Thymus (tissue), 11 donors: ENCODE results near the gene CD22. TPM values are rescaled to one million over a fixed set of nuclear protein-coding genes. Genes with fewer than 3 reads are reported as not detected.

ENCODE experiments used
- DNase-seq, 9 donors: peaks; one replicate each; pipeline ENCODE4 v3.0.0-alpha.2; 2013; ENCODE audit warnings: low spot score in 9 of 9, low read depth in 6 of 9, missing footprints in 1 of 9
- H3K27ac ChIP-seq, 2 donors: one replicate each; pipeline ENCODE4 v1.5.1; 2013; ENCODE audit warnings: control low read depth in 1 of 2, low read depth in 1 of 2, low read length in 1 of 2, mild to moderate bottlenecking in 1 of 2, moderate library complexity in 1 of 2
- H3K27me3 ChIP-seq, 2 donors: one replicate each; pipeline ENCODE4 v1.5.1; 2013; ENCODE audit warnings: low read length in 1 of 2; ENCODE audit not compliant: control insufficient read depth in 2 of 2, insufficient read depth in 1 of 2
- H3K36me3 ChIP-seq, 2 donors: one replicate each; pipeline ENCODE4 v1.5.1; 2013; ENCODE audit warnings: low read length in 1 of 2, mild to moderate bottlenecking in 1 of 2, moderate library complexity in 1 of 2; ENCODE audit not compliant: control insufficient read depth in 2 of 2, insufficient read depth in 2 of 2
- H3K4me1 ChIP-seq, 2 donors: one replicate each; pipeline ENCODE4 v1.5.1; 2013; ENCODE audit warnings: low read length in 2 of 2; ENCODE audit not compliant: control insufficient read depth in 2 of 2, insufficient read depth in 2 of 2
- H3K4me3 ChIP-seq, 2 donors: one replicate each; pipeline ENCODE4 v1.5.1; 2013; ENCODE audit warnings: low read length in 2 of 2, control low read depth in 1 of 2, mild to moderate bottlenecking in 1 of 2
- H3K9me3 ChIP-seq, 2 donors: one replicate each; pipeline ENCODE4 v1.5.1; 2013; ENCODE audit warnings: low read length in 1 of 2, mild to moderate bottlenecking in 1 of 2; ENCODE audit not compliant: control insufficient read depth in 2 of 2, insufficient read depth in 1 of 2
- WGBS: extraction: QIAGEN DNeasy Blood & Tissue Kit; methylation state at CpG from one replicate; pipeline ENCODE4 v1.1.7; 2013; 5-methylcytosine and 5-hydroxymethylcytosine counted together
- polyA plus RNA-seq: library from polyadenylated mRNA; stranded (reverse); fragments of 200-250 nt; gene quantifications from one replicate; pipeline ENCODE4 v1.2.3, GENCODE V29; 2013
- total RNA-seq: library from RNA; stranded (reverse); fragments of 120-200 nt; gene quantifications from one replicate; pipeline ENCODE4 v1.2.4, GENCODE V29; 2013
- donor health status: healthy.

Gene CD22
- total and polyA plus RNA-seq, 2 donors = 1.7 to 12.3 TPM

DNA sequence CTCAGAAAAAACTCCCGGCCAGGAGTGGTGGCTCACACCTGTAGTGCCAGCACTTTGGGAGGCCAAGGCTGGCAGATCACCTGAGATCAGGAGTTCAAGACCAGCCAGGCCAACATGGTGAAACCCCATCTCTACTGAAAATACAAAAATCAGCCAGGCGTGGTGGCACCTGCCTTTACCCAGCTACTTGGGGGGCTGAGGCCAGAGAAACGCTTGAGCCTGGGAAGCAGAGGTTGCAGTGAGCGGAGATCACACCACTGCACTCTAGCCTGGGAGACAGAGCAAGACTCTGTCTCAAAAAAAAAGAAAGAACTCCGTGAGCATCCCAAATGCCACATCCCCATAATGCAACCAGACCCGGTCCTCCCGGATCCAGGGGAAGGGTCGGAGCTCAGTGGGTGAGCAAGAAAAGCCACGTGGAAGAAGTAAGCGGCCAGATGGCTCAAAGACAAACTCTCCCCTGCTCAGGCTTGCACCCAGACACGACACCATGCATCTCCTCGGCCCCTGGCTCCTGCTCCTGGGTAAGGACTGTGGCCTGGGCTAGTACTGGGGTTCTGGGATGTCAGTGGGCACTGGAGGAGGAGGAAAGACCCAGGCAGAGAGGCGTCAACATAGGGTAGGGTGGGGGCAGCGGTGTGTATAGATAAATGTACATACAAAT lies 2.7 kb downstream of the CD22 start:
- Histone ChIP-seq H3K27ac (no peak overlapping the region), H3K36me3 (no peaks in the 10 kb centered on the region), H3K9me3 (no peaks in the 10 kb centered on the region), H3K4me3 (no peak overlapping the region), H3K4me1 (no peaks in the 10 kb centered on the region), H3K27me3 (peaks cover 0 to 3% of the 10 kb centered on the region in 2 donors)
- no peak for DNase-seq
- 94% methylated on average over 14 of the region's 14 CpGs for WGBS

GRCh38 chr19:35332817-35333216 lies 3.8 kb downstream of the CD22 start:
- no peaks in the 10 kb centered on the region for H3K4me1 ChIP-seq
- 26% methylated on average over 12 of the region's 12 CpGs for WGBS
- H3K4me3 ChIP-seq = no peak overlapping the region
- H3K27ac ChIP-seq = no peak overlapping the region
- peak in 1 of 9 donors; percentile 19 for DNase-seq
- no peaks in the 10 kb centered on the region for H3K36me3 ChIP-seq
- H3K9me3 ChIP-seq = no peaks in the 10 kb centered on the region
- H3K27me3 ChIP-seq = peaks cover 0 to 3% of the 10 kb centered on the region in 2 donors

GRCh38 chr19:35334144-35334753 lies 5.3 kb downstream of the CD22 start:
- Histone ChIP-seq H3K27ac (no peak overlapping the region), H3K4me3 (no peak overlapping the region), H3K36me3 (no peaks in the 10 kb centered on the region), H3K4me1 (no peaks in the 10 kb centered on the region), H3K9me3 (no peaks in the 10 kb centered on the region), H3K27me3 (peaks cover 0 to 3% of the 10 kb centered on the region in 2 donors)
- 94% methylated on average over 10 of the region's 10 CpGs for WGBS
- DNase-seq = no peak

GRCh38 chr19:35336166-35336955 lies 7.4 kb downstream of the CD22 start:
- H3K4me1 ChIP-seq = no peaks in the 10 kb centered on the region

DNA sequence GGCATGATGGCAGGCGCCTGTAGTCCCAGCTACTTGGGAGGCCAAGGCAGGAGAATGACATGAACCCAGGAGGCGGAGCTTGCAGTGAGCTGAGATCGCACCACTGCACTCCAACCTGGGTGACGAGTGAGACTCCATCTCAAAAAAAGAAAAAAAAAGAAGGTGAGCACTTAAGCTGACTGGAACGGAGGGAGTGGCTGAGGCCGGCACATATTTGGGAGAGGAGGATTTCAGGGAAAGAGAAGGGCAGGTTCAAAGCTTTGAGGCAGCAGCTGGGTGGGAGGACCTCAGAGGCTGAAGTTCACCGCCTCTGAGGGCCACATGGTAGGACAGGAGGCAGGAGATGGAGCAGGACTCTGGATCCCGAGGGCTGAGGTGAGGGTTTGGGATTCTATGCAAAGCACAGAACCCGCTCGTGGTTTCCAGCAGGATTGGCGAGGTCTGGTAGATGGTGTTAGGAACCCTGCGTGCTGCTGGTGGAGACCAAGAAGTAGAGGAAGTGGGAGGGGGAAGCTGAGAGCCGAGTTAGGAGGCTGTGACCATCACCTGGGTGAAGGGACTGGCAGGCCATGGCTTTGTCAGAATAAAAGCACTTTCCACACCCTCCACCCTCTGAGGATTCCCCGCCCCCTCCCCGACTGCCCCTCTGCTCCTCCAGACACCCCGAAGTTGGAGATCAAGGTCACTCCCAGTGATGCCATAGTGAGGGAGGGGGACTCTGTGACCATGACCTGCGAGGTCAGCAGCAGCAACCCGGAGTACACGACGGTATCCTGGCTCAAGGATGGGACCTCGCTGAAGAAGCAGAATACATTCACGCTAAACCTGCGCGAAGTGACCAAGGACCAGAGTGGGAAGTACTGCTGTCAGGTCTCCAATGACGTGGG lies 8.4 kb downstream of the CD22 start:
- H3K27ac ChIP-seq = no peak overlapping the region
- DNase-seq = no peak
- 86% methylated on average over 25 of the region's 25 CpGs for WGBS
- no peaks in the 10 kb centered on the region for H3K36me3 ChIP-seq
- no peaks in the 10 kb centered on the region for H3K4me1 ChIP-seq
- H3K4me3 ChIP-seq = no peak overlapping the region
- H3K9me3 ChIP-seq = no peaks in the 10 kb centered on the region
- no peaks in the 10 kb centered on the region for H3K27me3 ChIP-seq

More at GRCh38 chr19:35336166-35336955, 7.4 kb downstream of the CD22 start:
- WGBS = 97% methylated on average over 21 of the region's 21 CpGs
- no peak overlapping the region for H3K27ac ChIP-seq
- H3K27me3 ChIP-seq = no peaks in the 10 kb centered on the region
- no peak for DNase-seq
- H3K4me3 ChIP-seq = no peak overlapping the region
- H3K9me3 ChIP-seq = no peaks in the 10 kb centered on the region
- H3K36me3 ChIP-seq = no peaks in the 10 kb centered on the region

- 95% methylated on average over 13 of the region's 13 CpGs for WGBS
- no peak overlapping the region for H3K4me3 ChIP-seq
- no peaks in the 10 kb centered on the region for H3K27me3 ChIP-seq
- no peak overlapping the region for H3K27ac ChIP-seq
- no peaks in the 10 kb centered on the region for H3K4me1 ChIP-seq
- DNase-seq = no peak
- H3K9me3 ChIP-seq = no peaks in the 10 kb centered on the region
- H3K36me3 ChIP-seq = no peaks in the 10 kb centered on the region
These were observed 9.0 kb downstream of the CD22 start for GRCh38 chr19:35337984-35338296.

DNA sequence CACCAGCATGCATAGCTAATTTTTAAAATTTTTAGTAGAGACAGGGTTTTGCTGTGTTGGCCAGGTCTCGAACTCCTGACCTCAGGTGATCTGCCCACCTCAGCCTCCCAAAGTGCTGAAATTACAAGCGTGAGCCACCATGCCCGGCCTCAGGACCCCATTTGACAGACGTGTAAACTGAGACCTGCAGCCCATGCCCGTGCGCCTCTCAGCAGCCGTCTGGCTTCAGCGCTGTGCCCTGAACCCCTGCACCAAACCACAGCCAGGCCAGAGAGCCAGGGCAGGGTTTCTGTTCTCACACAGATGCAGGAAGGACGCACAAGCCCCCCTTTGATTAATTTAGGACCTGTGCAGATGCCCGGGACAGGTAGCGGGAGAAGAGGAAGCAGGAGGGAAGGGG lies 11.4 kb downstream of the CD22 start:
- Histone ChIP-seq H3K27ac (no peak overlapping the region), H3K4me3 (no peak overlapping the region), H3K9me3 (no peaks in the 10 kb centered on the region), H3K27me3 (no peaks in the 10 kb centered on the region), H3K4me1 (no peaks in the 10 kb centered on the region), H3K36me3 (no peaks in the 10 kb centered on the region)
- 95% methylated on average over 11 of the region's 11 CpGs for WGBS
- no peak for DNase-seq

DNA sequence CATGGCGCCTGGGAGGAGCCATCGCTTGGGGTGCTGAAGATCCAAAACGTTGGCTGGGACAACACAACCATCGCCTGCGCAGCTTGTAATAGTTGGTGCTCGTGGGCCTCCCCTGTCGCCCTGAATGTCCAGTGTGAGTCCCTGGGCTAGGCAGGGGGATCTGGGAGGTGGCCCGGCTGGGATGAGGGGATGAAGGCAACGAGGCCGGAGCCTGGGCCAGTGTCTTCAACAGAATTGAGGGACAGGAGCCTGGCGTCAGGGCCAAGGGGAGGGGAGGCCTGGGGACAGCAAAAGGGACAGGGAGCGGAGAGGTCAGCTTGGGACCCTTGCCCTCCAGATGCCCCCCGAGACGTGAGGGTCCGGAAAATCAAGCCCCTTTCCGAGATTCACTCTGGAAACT lies 12.0 kb downstream of the CD22 start:
- no peaks in the 10 kb centered on the region for H3K27me3 ChIP-seq
- WGBS = 96% methylated on average over 16 of the region's 16 CpGs
- DNase-seq = no peak
- H3K9me3 ChIP-seq = no peaks in the 10 kb centered on the region
- H3K4me3 ChIP-seq = no peak overlapping the region
- H3K36me3 ChIP-seq = no peaks in the 10 kb centered on the region
- H3K27ac ChIP-seq = no peak overlapping the region
- peaks cover 0 to 5% of the 10 kb centered on the region in 2 donors for H3K4me1 ChIP-seq
